Suppressor macrophage (primary cell): ENCODE results near the gene BACH2.

ENCODE experiments used
- DNase-seq, 4 experiments: peaks; one replicate each; pipeline ENCODE4 v3.0.0-alpha.2; 2020 to 2022

BACH2 gene

GRCh38 chr6:90237350-90237990 is 59.2 kb downstream of the BACH2 start:
- DNase-seq, result no peak

GRCh38 chr6:90233994-90234393 is 62.6 kb downstream of the BACH2 start:
- DNase-seq, result no peak

- no peak for DNase-seq
Measured at GRCh38 chr6:90233213-90233612, 63.4 kb downstream of the BACH2 start.

- DNase-seq, result no peak
Measured at GRCh38 chr6:90231798-90232197, 64.8 kb downstream of the BACH2 start.

GRCh38 chr6:90231308-90231707 is 65.3 kb downstream of the BACH2 start:
- DNase-seq, result no peak

- peak; percentile 47 to 71 (median 65) for DNase-seq
Measured at GRCh38 chr6:90230548-90231215, 66.0 kb downstream of the BACH2 start.

- no peak for DNase-seq
Measured at GRCh38 chr6:90229331-90230010, 67.2 kb downstream of the BACH2 start.

- DNase-seq, result no peak
Measured at GRCh38 chr6:90227673-90228072, 69.0 kb downstream of the BACH2 start.

- DNase-seq, result no peak
Measured at GRCh38 chr6:90227213-90227612, 69.4 kb downstream of the BACH2 start.

- no peak for DNase-seq
Measured at GRCh38 chr6:90226257-90226656, 70.4 kb downstream of the BACH2 start.

- no peak for DNase-seq
Measured at GRCh38 chr6:90224196-90224595, 72.4 kb downstream of the BACH2 start.

- peak in 1 of 4 experiments; percentile 20 for DNase-seq
Measured at GRCh38 chr6:90222724-90223198, 73.9 kb downstream of the BACH2 start.

- DNase-seq, result no peak
Measured at GRCh38 chr6:90222008-90222407, 74.6 kb downstream of the BACH2 start.

- DNase-seq, result no peak
Measured at GRCh38 chr6:90221403-90221802, 75.2 kb downstream of the BACH2 start.

- no peak for DNase-seq
Measured at GRCh38 chr6:90220273-90220672, 76.4 kb downstream of the BACH2 start.

- DNase-seq, result no peak
Measured at GRCh38 chr6:90219209-90219985, 77.2 kb downstream of the BACH2 start.

GRCh38 chr6:90218959-90219208 is 77.8 kb downstream of the BACH2 start:
- DNase-seq, result no peak

GRCh38 chr6:90217506-90218127 is 79.0 kb downstream of the BACH2 start:
- DNase-seq, result no peak

GRCh38 chr6:90216072-90216977 is 80.3 kb downstream of the BACH2 start:
- peak; percentile 58 to 78 (median 76) for DNase-seq

- DNase-seq, result no peak
Measured at GRCh38 chr6:90214966-90215365, 81.7 kb downstream of the BACH2 start.

GRCh38 chr6:90214461-90214860 is 82.2 kb downstream of the BACH2 start:
- DNase-seq, result peak in 2 of 4 experiments; percentile 30 to 42

GRCh38 chr6:90212274-90212673 is 84.4 kb downstream of the BACH2 start:
- no peak for DNase-seq
